Measurements from ENCODE around the gene DNAJC7.

Gene DNAJC7
- 88.4 to 99.9 (median 97.2) reads per million in 3 donors for total RNA-seq

- Histone ChIP-seq H3K4me3 (ENCODE audit: insufficient read depth, low read depth, low read length, poor library complexity, severe bottlenecking) (peak within 1 kb of the TSS; percentile 97), H3K36me3 (ENCODE audit: control insufficient read depth, insufficient read depth, low read length) (peaks cover 1% of the 10 kb centered on the region), H3K4me1 (ENCODE audit: control insufficient read depth, insufficient read depth, low read length, poor library complexity, severe bottlenecking) (peaks cover 24% of the 10 kb centered on the region)
These were observed at the start of gene DNAJC7 for GRCh38 chr17:42016941-42017865. Gene DNAJC7 (minus strand): TSS chr17:42017439. CDS start chr17:42017416, 23 bp downstream.

GRCh38 chr17:42065201-42065600 lies 48.0 kb upstream of the DNAJC7 start:
- DNase-seq, result no peak
- Histone ChIP-seq H3K4me3 (ENCODE audit: insufficient read depth, low read depth, low read length, poor library complexity, severe bottlenecking) (no peak overlapping the region), H3K27ac (ENCODE audit: insufficient read depth, low read length, poor library complexity, severe bottlenecking) (no peak overlapping the region), H3K4me1 (ENCODE audit: control insufficient read depth, insufficient read depth, low read length, poor library complexity, severe bottlenecking) (no peaks in the 10 kb centered on the region), H3K27me3 (replicated peaks; ENCODE audit: control insufficient read depth, insufficient read depth, low read length, poor library complexity, severe bottlenecking) (no peaks in the 10 kb centered on the region), H3K9me3 (ENCODE audit: control insufficient read depth, low read length) (no peaks in the 10 kb centered on the region), H3K36me3 (ENCODE audit: control insufficient read depth, insufficient read depth, low read length) (no peaks in the 10 kb centered on the region)

More at GRCh38 chr17:42016941-42017865, at the start of gene DNAJC7:
- peak within 1 kb of the TSS; percentile 91 for H3K27ac ChIP-seq (ENCODE audit: insufficient read depth, low read length, poor library complexity, severe bottlenecking)
- H3K9me3 ChIP-seq (ENCODE audit: control insufficient read depth, low read length), result no peaks in the 10 kb centered on the region
- DNase-seq, result peak; percentile 79 to 80 (median 79)
- no peaks in the 10 kb centered on the region for H3K27me3 ChIP-seq (replicated peaks; ENCODE audit: control insufficient read depth, insufficient read depth, low read length, poor library complexity, severe bottlenecking)

GRCh38 chr17:42062681-42063080 lies 45.4 kb upstream of the DNAJC7 start:
- H3K27ac ChIP-seq (ENCODE audit: insufficient read depth, low read length, poor library complexity, severe bottlenecking), result no peak overlapping the region
- DNase-seq, result no peak
- H3K9me3 ChIP-seq (ENCODE audit: control insufficient read depth, low read length), result no peaks in the 10 kb centered on the region
- H3K4me1 ChIP-seq (ENCODE audit: control insufficient read depth, insufficient read depth, low read length, poor library complexity, severe bottlenecking), result no peaks in the 10 kb centered on the region
- no peaks in the 10 kb centered on the region for H3K27me3 ChIP-seq (replicated peaks; ENCODE audit: control insufficient read depth, insufficient read depth, low read length, poor library complexity, severe bottlenecking)
- H3K4me3 ChIP-seq (ENCODE audit: insufficient read depth, low read depth, low read length, poor library complexity, severe bottlenecking), result no peak overlapping the region
- H3K36me3 ChIP-seq (ENCODE audit: control insufficient read depth, insufficient read depth, low read length), result no peaks in the 10 kb centered on the region

GRCh38 chr17:42061646-42062487 lies 44.6 kb upstream of the DNAJC7 start:
- no peaks in the 10 kb centered on the region for H3K36me3 ChIP-seq (ENCODE audit: control insufficient read depth, insufficient read depth, low read length)
- no peak overlapping the region for H3K4me3 ChIP-seq (ENCODE audit: insufficient read depth, low read depth, low read length, poor library complexity, severe bottlenecking)
- peaks cover 5% of the 10 kb centered on the region for H3K27me3 ChIP-seq (replicated peaks; ENCODE audit: control insufficient read depth, insufficient read depth, low read length, poor library complexity, severe bottlenecking)
- H3K9me3 ChIP-seq (ENCODE audit: control insufficient read depth, low read length), result no peaks in the 10 kb centered on the region
- no peaks in the 10 kb centered on the region for H3K4me1 ChIP-seq (ENCODE audit: control insufficient read depth, insufficient read depth, low read length, poor library complexity, severe bottlenecking)
- no peak for DNase-seq
- no peak overlapping the region for H3K27ac ChIP-seq (ENCODE audit: insufficient read depth, low read length, poor library complexity, severe bottlenecking)

GRCh38 chr17:42060231-42060630 lies 43.0 kb upstream of the DNAJC7 start:
- Histone ChIP-seq H3K27me3 (replicated peaks; ENCODE audit: control insufficient read depth, insufficient read depth, low read length, poor library complexity, severe bottlenecking) (peaks cover 14% of the 10 kb centered on the region), H3K4me1 (ENCODE audit: control insufficient read depth, insufficient read depth, low read length, poor library complexity, severe bottlenecking) (no peaks in the 10 kb centered on the region), H3K4me3 (ENCODE audit: insufficient read depth, low read depth, low read length, poor library complexity, severe bottlenecking) (no peak overlapping the region), H3K27ac (ENCODE audit: insufficient read depth, low read length, poor library complexity, severe bottlenecking) (no peak overlapping the region), H3K36me3 (ENCODE audit: control insufficient read depth, insufficient read depth, low read length) (no peaks in the 10 kb centered on the region), H3K9me3 (ENCODE audit: control insufficient read depth, low read length) (no peaks in the 10 kb centered on the region)
- DNase-seq, result no peak

GRCh38 chr17:42059815-42060214 lies 42.6 kb upstream of the DNAJC7 start:
- no peak overlapping the region for H3K4me3 ChIP-seq (ENCODE audit: insufficient read depth, low read depth, low read length, poor library complexity, severe bottlenecking)
- no peak for DNase-seq
- H3K36me3 ChIP-seq (ENCODE audit: control insufficient read depth, insufficient read depth, low read length), result no peaks in the 10 kb centered on the region
- no peak overlapping the region for H3K27ac ChIP-seq (ENCODE audit: insufficient read depth, low read length, poor library complexity, severe bottlenecking)
- peaks cover 14% of the 10 kb centered on the region for H3K27me3 ChIP-seq (replicated peaks; ENCODE audit: control insufficient read depth, insufficient read depth, low read length, poor library complexity, severe bottlenecking)
- no peaks in the 10 kb centered on the region for H3K9me3 ChIP-seq (ENCODE audit: control insufficient read depth, low read length)
- no peaks in the 10 kb centered on the region for H3K4me1 ChIP-seq (ENCODE audit: control insufficient read depth, insufficient read depth, low read length, poor library complexity, severe bottlenecking)

GRCh38 chr17:42058063-42058462 lies 40.8 kb upstream of the DNAJC7 start:
- peaks cover 21% of the 10 kb centered on the region for H3K27me3 ChIP-seq (replicated peaks; ENCODE audit: control insufficient read depth, insufficient read depth, low read length, poor library complexity, severe bottlenecking)
- H3K27ac ChIP-seq (ENCODE audit: insufficient read depth, low read length, poor library complexity, severe bottlenecking), result no peak overlapping the region

GRCh38 chr17:42056635-42057034 lies 39.4 kb upstream of the DNAJC7 start:
- Histone ChIP-seq H3K9me3 (ENCODE audit: control insufficient read depth, low read length) (no peaks in the 10 kb centered on the region), H3K4me3 (ENCODE audit: insufficient read depth, low read depth, low read length, poor library complexity, severe bottlenecking) (no peak overlapping the region), H3K27ac (ENCODE audit: insufficient read depth, low read length, poor library complexity, severe bottlenecking) (no peak overlapping the region), H3K4me1 (ENCODE audit: control insufficient read depth, insufficient read depth, low read length, poor library complexity, severe bottlenecking) (no peaks in the 10 kb centered on the region), H3K27me3 (replicated peaks; ENCODE audit: control insufficient read depth, insufficient read depth, low read length, poor library complexity, severe bottlenecking) (peaks cover 22% of the 10 kb centered on the region), H3K36me3 (ENCODE audit: control insufficient read depth, insufficient read depth, low read length) (no peaks in the 10 kb centered on the region)
- DNase-seq, result no peak

More at GRCh38 chr17:42058063-42058462, 40.8 kb upstream of the DNAJC7 start:
- no peak for DNase-seq
- Histone ChIP-seq H3K36me3 (ENCODE audit: control insufficient read depth, insufficient read depth, low read length) (no peaks in the 10 kb centered on the region), H3K4me1 (ENCODE audit: control insufficient read depth, insufficient read depth, low read length, poor library complexity, severe bottlenecking) (no peaks in the 10 kb centered on the region), H3K4me3 (ENCODE audit: insufficient read depth, low read depth, low read length, poor library complexity, severe bottlenecking) (no peak overlapping the region), H3K9me3 (ENCODE audit: control insufficient read depth, low read length) (no peaks in the 10 kb centered on the region)

- Histone ChIP-seq H3K27me3 (replicated peaks; ENCODE audit: control insufficient read depth, insufficient read depth, low read length, poor library complexity, severe bottlenecking) (peaks cover 22% of the 10 kb centered on the region), H3K4me1 (ENCODE audit: control insufficient read depth, insufficient read depth, low read length, poor library complexity, severe bottlenecking) (no peaks in the 10 kb centered on the region), H3K4me3 (ENCODE audit: insufficient read depth, low read depth, low read length, poor library complexity, severe bottlenecking) (no peak overlapping the region), H3K36me3 (ENCODE audit: control insufficient read depth, insufficient read depth, low read length) (no peaks in the 10 kb centered on the region), H3K27ac (ENCODE audit: insufficient read depth, low read length, poor library complexity, severe bottlenecking) (no peak overlapping the region), H3K9me3 (ENCODE audit: control insufficient read depth, low read length) (no peaks in the 10 kb centered on the region)
- DNase-seq, result no peak
These were observed 38.3 kb upstream of the DNAJC7 start for GRCh38 chr17:42055496-42055895.
